ENCODE data around the gene CD248. TPM values are rescaled to one million over a fixed set of nuclear protein-coding genes. Genes with fewer than 3 reads are reported as not detected.

Gene CD248
- total RNA-seq, 1 donor from 2014 or later = 11.4 TPM

- Mint-ChIP-seq H3K4me1 (ENCODE audit: low read depth, unreplicated experiment) (peaks cover 23% of the 10 kb centered on the region), H3K4me3 (ENCODE audit: unreplicated experiment) (no peak overlapping the region), H3K27me3 (ENCODE audit: unreplicated experiment) (peaks cover 23% of the 10 kb centered on the region), H3K36me3 (ENCODE audit: unreplicated experiment) (no peaks in the 10 kb centered on the region), H3K27ac (ENCODE audit: unreplicated experiment) (no peak overlapping the region), H3K9me3 (ENCODE audit: unreplicated experiment) (peaks cover 13% of the 10 kb centered on the region)
- no peak for TF ChIP-seq CTCF (IDR thresholded peaks at IDR 0.05; ENCODE audit: partially characterized antibody, unreplicated experiment)
- DNase-seq = no peak
These were observed 12.4 kb upstream of the CD248 start for GRCh38 chr11:66329165-66329673.

- H3K36me3 Mint-ChIP-seq (ENCODE audit: unreplicated experiment) = no peaks in the 10 kb centered on the region
- H3K27me3 Mint-ChIP-seq (ENCODE audit: unreplicated experiment) = peaks cover 21% of the 10 kb centered on the region
- H3K4me3 Mint-ChIP-seq (ENCODE audit: unreplicated experiment) = no peak overlapping the region
- H3K4me1 Mint-ChIP-seq (ENCODE audit: low read depth, unreplicated experiment) = peaks cover 24% of the 10 kb centered on the region
- TF ChIP-seq CTCF (IDR thresholded peaks at IDR 0.05; ENCODE audit: partially characterized antibody, unreplicated experiment) = peak; percentile 98
- peaks cover 16% of the 10 kb centered on the region for H3K9me3 Mint-ChIP-seq (ENCODE audit: unreplicated experiment)
- H3K27ac Mint-ChIP-seq (ENCODE audit: unreplicated experiment) = peak overlapping the region; percentile 38
- DNase-seq = peak; percentile 82
These were observed 11.7 kb upstream of the CD248 start for GRCh38 chr11:66328302-66329144.

- H3K36me3 Mint-ChIP-seq (ENCODE audit: unreplicated experiment) = no peaks in the 10 kb centered on the region
- no peak for TF ChIP-seq CTCF (IDR thresholded peaks at IDR 0.05; ENCODE audit: partially characterized antibody, unreplicated experiment)
- no peak for DNase-seq
- peaks cover 19% of the 10 kb centered on the region for H3K9me3 Mint-ChIP-seq (ENCODE audit: unreplicated experiment)
- H3K4me1 Mint-ChIP-seq (ENCODE audit: low read depth, unreplicated experiment) = peaks cover 26% of the 10 kb centered on the region
- no peak overlapping the region for H3K27ac Mint-ChIP-seq (ENCODE audit: unreplicated experiment)
- H3K4me3 Mint-ChIP-seq (ENCODE audit: unreplicated experiment) = no peak overlapping the region
- peaks cover 26% of the 10 kb centered on the region for H3K27me3 Mint-ChIP-seq (ENCODE audit: unreplicated experiment)
These were observed 11.1 kb upstream of the CD248 start for GRCh38 chr11:66328031-66328301.

- Mint-ChIP-seq H3K36me3 (ENCODE audit: unreplicated experiment) (no peaks in the 10 kb centered on the region), H3K27me3 (ENCODE audit: unreplicated experiment) (peaks cover 26% of the 10 kb centered on the region), H3K27ac (ENCODE audit: unreplicated experiment) (peak overlapping the region; percentile 59), H3K9me3 (ENCODE audit: unreplicated experiment) (peaks cover 19% of the 10 kb centered on the region), H3K4me3 (ENCODE audit: unreplicated experiment) (peak overlapping the region; percentile 56), H3K4me1 (ENCODE audit: low read depth, unreplicated experiment) (peaks cover 26% of the 10 kb centered on the region)
- no peak for TF ChIP-seq CTCF (IDR thresholded peaks at IDR 0.05; ENCODE audit: partially characterized antibody, unreplicated experiment)
- no peak for DNase-seq
These were observed 10.6 kb upstream of the CD248 start for GRCh38 chr11:66327171-66328030.

Measured in glutamatergic neuron (in vitro differentiated cells).